Fibroblast of pulmonary artery (primary cell): ENCODE results near the gene FSD1L.

Source experiments
- DNase-seq: peaks from one replicate; pipeline ENCODE4 v3.0.0-alpha.2; 2010; ENCODE audit warnings: low read depth
- H3K4me3 ChIP-seq: replicated peaks from 2 replicates; pipeline ENCODE4 v1.5.1; 2011; ENCODE audit warnings: low read depth, mild to moderate bottlenecking, control low read depth, low read length, moderate library complexity
- CTCF ChIP-seq: IDR thresholded peaks from 2 replicates; pipeline ENCODE4 v1.5.1; 2011; ENCODE audit warnings: mild to moderate bottlenecking, control low read depth, low read length, inconsistent platforms; ENCODE audit errors: missing control alignments

Gene FSD1L

GRCh38 chr9:105421154-105421553, 26.7 kb upstream of the FSD1L start:
- H3K4me3 ChIP-seq = no peak overlapping the region
- DNase-seq = no peak
- no peak for TF ChIP-seq CTCF

DNA sequence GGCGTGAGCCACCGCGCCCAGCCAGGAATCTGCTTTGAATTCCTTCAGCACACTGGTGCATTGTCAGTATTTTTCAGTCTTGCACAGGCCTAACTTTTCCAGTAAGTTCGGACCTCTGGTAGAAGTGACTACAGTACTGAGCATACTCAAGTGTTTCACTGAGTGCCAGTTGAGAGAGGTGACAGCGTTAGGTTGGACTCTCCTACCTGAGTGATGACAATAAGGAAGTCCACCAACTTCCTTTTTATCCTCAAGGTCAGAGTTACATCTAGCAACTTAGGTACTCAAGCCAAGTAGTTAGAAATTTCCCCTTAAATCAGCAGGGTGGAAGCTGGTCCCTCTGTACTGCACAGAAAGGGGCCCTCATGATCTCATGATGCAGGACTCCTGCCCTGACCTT, 26.0 kb upstream of the FSD1L start:
- TF ChIP-seq CTCF = no peak
- H3K4me3 ChIP-seq = no peak overlapping the region
- no peak for DNase-seq

GRCh38 chr9:105425816-105426433, 21.9 kb upstream of the FSD1L start:
- peak; percentile 58 for TF ChIP-seq CTCF
- H3K4me3 ChIP-seq = no peak overlapping the region
- DNase-seq = peak; percentile 58

- TF ChIP-seq CTCF = no peak
- DNase-seq = no peak
- no peak overlapping the region for H3K4me3 ChIP-seq
Measured at GRCh38 chr9:105426657-105427056, 21.2 kb upstream of the FSD1L start.

DNA sequence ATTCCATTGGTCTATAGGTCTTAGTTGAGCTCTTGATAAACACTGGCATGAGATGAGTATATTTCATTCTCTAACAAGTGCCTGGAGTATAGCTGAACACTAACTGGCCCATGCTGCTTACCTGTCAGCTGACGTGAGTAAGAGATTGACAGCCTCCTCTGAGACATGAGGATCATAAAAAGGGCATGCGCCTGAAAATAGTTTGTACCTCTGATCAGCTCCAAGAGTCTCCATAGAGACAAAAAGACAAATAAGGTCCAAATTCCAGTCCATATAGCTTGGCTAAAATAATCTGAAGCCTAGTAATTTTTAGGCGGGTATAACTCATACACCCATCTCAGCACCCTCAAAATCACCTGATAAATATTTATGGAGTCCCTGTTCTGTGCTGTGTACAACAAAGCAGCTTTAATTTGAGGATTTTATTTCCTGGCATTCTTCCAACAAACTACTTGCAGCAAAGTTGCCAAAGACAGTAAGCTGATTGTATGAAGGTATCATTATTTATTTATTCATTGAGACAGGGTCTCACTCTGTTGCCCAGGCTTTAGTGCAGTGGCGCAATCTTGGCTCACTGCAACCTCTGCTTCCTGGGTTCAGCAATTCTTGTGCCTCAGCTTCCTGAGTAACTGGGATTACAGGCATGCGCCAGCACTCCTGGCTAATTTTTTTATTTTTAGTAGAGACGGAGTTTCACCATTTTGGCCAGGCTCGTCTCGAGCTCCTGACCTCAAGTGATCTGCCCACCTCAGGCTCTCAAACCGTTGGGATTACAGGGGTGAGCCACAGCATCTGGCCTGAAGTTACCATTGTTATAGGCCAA, 16.2 kb upstream of the FSD1L start:
- no peak overlapping the region for H3K4me3 ChIP-seq
- no peak for TF ChIP-seq CTCF
- no peak for DNase-seq

- no peak for TF ChIP-seq CTCF
- no peak for DNase-seq
- H3K4me3 ChIP-seq = no peak overlapping the region
Measured at GRCh38 chr9:105432247-105432842, 15.5 kb upstream of the FSD1L start.
